Fibroblast of mammary gland (primary cell): ENCODE measurements around the gene GUCA1A.

Experiments used
- DNase-seq: peaks from one replicate; pipeline ENCODE4 v3.0.0-alpha.2; 2010; ENCODE audit warnings: low read depth
- H3K4me3 ChIP-seq: 2 replicates; pipeline ENCODE4 v1.5.1; 2011; ENCODE audit warnings: low read depth, mild to moderate bottlenecking, low read length, moderate library complexity; ENCODE audit not compliant: control insufficient read depth
- CTCF ChIP-seq: conservative IDR thresholded peaks from 2 replicates; pipeline ENCODE4 v1.5.1; 2011; ENCODE audit warnings: low read depth, low read length, inconsistent platforms; ENCODE audit not compliant: control insufficient read depth, insufficient read depth

The GUCA1A gene

GRCh38 chr6:42225419-42225818, 52.3 kb downstream of the GUCA1A start:
- H3K4me3 ChIP-seq, result no peak overlapping the region
- no peak for DNase-seq
- TF ChIP-seq CTCF, result no peak

DNA sequence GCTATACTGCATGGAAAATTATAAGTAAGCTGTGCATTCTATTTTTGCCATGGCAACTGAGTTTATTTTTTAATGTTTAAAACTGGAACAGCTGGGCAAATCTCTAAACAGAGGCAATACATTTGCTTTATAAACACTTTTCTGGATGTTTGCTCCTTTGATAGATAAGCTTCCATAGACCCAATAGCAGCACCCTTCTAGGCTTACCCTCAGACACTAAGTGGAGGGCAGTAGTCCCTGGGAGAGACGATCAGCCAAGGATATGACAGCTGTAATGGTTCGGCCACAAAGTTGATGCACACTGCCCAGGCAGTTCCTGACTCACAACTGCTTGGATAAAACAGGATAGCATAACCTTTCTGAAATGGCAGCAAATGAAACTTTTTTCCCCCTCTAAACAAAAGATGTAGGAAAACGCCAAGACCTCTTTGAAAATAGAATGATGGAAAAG, 53.0 kb downstream of the GUCA1A start:
- TF ChIP-seq CTCF, result no peak
- DNase-seq, result peak; percentile 73
- no peak overlapping the region for H3K4me3 ChIP-seq

DNA sequence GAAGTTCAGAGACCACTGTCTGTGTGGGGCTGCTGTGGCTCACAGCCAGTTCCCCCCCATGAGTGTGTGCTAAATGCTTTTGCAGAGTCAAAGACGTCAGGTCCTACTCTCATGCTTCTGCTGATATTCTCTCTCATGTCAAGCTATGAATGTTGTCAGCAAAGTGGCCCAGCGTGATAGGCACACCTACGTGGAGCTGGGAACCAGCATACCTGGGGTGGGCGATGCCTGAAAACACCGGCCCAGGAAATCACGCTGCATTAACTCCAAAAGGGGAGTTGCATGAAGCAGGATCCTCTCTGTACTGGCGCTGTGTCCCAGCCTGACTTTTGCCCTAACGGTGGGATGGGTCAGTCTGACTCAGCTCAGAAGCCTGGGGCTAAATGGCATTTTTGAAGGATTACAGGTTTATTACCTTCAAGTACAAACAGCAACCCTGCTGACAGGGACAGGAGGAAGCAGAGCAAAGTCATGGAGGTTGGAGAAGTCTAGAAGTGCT, 53.5 kb downstream of the GUCA1A start:
- TF ChIP-seq CTCF, result no peak
- H3K4me3 ChIP-seq, result no peak overlapping the region
- DNase-seq, result peak; percentile 66

DNA sequence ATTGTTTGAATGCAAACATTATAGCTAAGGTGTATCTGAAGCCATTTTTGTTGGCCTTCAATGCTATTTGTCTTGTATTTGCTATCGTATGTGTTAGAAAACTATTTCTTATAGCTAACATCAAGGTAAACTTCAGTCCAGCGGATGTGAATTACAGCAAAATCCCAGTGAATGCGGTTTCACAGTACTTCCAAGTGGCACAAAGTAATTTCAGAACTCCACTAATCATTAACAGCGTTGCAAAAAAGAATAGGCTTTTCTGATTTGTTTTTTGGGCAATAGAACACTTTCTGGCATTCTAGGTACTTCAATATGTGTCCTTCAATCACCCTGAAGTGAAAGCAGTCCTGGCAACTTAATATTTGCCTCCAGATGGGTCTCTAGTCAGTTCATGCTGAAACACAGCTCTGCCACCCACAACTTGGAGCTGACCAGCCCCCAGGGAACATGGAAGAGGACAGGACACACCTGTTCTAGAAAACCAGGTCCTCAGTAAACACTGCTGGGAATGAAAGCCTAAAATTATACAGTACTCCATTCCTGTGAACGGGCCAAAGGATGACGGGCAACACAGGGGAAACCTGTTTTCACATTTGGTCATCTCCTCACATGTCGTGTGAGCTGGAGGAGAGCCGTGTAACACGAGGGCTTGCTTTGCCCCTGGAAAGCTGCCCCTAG, 54.1 kb downstream of the GUCA1A start:
- H3K4me3 ChIP-seq, result no peak overlapping the region
- TF ChIP-seq CTCF, result no peak
- DNase-seq, result no peak

- no peak for TF ChIP-seq CTCF
- no peak for DNase-seq
- H3K4me3 ChIP-seq, result no peak overlapping the region
These were observed 55.1 kb downstream of the GUCA1A start for GRCh38 chr6:42228305-42228704.
